Memory B cell (primary cell): Measurements from ENCODE around the gene KIAA1191.

Experiments
- ATAC-seq: fragments of 150-1000 bp; cut with Tn5 transposase; 2 replicates; pipeline ENCODE4 v1.10.0; 2021; ENCODE audit warnings: low read depth, mild to moderate bottlenecking, moderate library complexity
- DNase-seq, 2 donors: peaks; one replicate each; pipeline ENCODE4 v3.0.0; 2022; ENCODE audit warnings: low spot score in 2 of 2
- H3K27ac Mint-ChIP-seq: one replicate; pipeline ENCODE4 v1.8.0; 2022; ENCODE audit warnings: mild to moderate bottlenecking, moderate library complexity, mixed read lengths
- H3K27me3 Mint-ChIP-seq: one replicate; pipeline ENCODE4 v1.8.0; 2022; ENCODE audit warnings: mixed read lengths
- H3K36me3 Mint-ChIP-seq: one replicate; pipeline ENCODE4 v1.8.0; 2022; ENCODE audit warnings: mild to moderate bottlenecking, mixed read lengths
- H3K4me1 Mint-ChIP-seq: one replicate; pipeline ENCODE4 v1.8.0; 2022; ENCODE audit warnings: mixed read lengths
- H3K4me3 Mint-ChIP-seq: one replicate; pipeline ENCODE4 v1.8.0; 2022; ENCODE audit warnings: mild to moderate bottlenecking, moderate library complexity, mixed read lengths
- H3K9me3 Mint-ChIP-seq: one replicate; pipeline ENCODE4 v1.8.0; 2022; ENCODE audit warnings: mixed read lengths

Gene KIAA1191

DNA sequence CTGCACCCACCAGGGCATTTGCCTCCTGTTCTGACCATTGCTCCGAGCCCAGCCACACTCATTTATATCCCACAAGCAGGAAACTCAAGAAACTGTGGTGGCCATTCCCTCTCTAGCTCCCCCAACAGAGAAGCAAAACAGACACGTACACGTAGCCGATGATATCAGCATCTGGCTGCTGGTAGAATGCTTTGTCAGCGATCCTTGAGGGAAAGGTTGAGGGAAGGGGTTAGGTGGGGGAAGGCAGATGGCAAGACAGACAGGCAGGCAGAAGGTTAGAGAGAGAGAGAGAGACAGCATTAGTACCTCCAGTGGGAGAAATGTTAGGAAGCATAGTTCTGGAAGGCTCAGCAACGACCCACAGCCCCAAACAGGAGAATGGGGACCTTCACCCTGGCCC is 34.8 kb upstream of the KIAA1191 start:
- no peak overlapping the region for H3K4me3 Mint-ChIP-seq
- ATAC-seq: no peak
- DNase-seq: no peak

DNA sequence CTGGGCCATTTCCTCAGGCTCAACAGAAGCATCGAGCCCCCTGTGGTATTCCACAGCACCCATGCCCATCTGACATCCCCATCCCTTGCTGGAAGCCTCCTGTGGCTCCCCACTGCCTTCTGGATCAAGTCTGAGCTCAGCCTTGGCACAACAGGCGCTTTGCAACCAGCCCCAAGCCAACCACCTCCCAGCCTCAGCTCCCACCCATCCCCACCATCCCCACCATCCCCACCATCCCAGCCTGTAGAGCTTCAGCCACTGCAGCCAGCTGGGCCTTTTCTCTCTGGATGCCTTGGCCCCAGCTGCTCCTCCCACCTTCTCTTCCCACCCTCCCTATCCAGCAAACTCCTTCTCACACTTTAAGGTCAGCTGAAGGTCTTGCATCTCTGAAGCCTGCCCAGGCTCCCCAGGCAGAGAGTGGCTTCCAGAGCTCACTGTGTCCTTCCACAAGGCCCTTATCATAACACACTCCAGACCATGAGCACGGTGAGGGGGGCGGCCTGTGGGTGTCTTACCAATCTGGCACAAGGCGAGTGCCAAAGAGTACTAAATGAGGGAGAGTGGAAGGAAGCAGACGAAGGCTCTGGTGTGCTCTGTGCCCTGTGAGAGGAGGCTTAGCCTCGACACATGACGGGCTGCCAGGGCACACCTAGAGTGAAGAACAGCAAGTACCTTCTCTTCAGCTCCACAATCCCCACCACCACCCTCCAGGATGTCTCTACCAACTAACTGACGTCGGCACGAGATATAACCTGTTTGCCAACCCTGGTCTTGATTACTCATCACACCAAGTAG is 33.5 kb upstream of the KIAA1191 start:
- Mint-ChIP-seq H3K9me3 (no peaks in the 10 kb centered on the region), H3K4me1 (peaks cover 3% of the 10 kb centered on the region), H3K27me3 (no peaks in the 10 kb centered on the region), H3K4me3 (no peak overlapping the region), H3K27ac (no peak overlapping the region), H3K36me3 (peaks cover 17% of the 10 kb centered on the region)
- ATAC-seq: no peak
- DNase-seq: no peak

More for the DNA sequence above, 34.8 kb upstream of the KIAA1191 start:
- Mint-ChIP-seq H3K27ac (peak overlapping the region; percentile 19), H3K27me3 (no peaks in the 10 kb centered on the region), H3K9me3 (no peaks in the 10 kb centered on the region), H3K4me1 (peaks cover 3% of the 10 kb centered on the region), H3K36me3 (peaks cover 19% of the 10 kb centered on the region)

DNA sequence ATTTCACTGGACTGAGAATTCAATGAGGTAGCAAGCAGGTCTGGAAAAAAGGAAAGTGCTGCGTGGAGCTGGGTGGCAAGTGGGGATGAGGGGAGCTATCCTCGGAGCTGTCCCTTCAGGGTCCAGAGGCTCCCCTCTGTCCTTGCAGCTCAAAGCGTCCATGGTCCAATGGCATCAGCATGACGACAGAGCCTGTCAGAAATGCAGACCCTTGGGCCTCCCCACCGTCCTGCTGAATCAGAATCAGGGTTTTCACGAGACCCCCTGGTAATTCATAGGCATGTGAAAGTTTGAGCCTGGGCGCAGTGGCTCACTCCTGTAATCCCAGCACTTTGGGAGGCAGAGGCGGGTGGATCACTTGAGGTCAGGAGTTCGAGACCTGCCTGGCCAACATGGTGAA is 32.5 kb upstream of the KIAA1191 start:
- Mint-ChIP-seq H3K36me3 (peaks cover 17% of the 10 kb centered on the region), H3K27me3 (no peaks in the 10 kb centered on the region), H3K27ac (no peak overlapping the region), H3K9me3 (no peaks in the 10 kb centered on the region), H3K4me1 (peaks cover 3% of the 10 kb centered on the region), H3K4me3 (no peak overlapping the region)
- DNase-seq: no peak
- no peak for ATAC-seq

DNA sequence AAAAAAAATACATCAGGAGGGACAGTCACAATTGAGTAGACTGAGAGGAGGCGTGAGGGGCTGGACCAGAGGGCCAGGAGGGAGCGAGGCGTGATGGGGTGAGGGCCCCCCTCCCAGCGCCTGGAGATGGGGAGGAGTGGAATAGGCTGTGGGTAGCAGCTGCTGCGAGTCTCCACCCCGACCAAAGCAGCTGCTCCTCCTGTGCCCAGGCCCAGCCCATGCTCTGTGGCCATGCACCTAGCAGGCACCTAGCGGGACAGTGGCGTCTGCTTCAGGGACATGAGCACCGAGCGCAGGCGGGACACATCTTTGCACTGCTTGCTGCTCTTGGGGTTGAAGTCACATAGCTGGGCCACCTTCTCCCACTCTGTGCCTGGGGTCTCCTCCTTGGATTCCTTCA is 31.0 kb upstream of the KIAA1191 start:
- ATAC-seq (no peak), DNase-seq (no peak)
- Mint-ChIP-seq H3K27ac (no peak overlapping the region), H3K36me3 (peaks cover 15% of the 10 kb centered on the region), H3K4me3 (no peak overlapping the region), H3K9me3 (no peaks in the 10 kb centered on the region), H3K27me3 (no peaks in the 10 kb centered on the region), H3K4me1 (peaks cover 8% of the 10 kb centered on the region)

DNA sequence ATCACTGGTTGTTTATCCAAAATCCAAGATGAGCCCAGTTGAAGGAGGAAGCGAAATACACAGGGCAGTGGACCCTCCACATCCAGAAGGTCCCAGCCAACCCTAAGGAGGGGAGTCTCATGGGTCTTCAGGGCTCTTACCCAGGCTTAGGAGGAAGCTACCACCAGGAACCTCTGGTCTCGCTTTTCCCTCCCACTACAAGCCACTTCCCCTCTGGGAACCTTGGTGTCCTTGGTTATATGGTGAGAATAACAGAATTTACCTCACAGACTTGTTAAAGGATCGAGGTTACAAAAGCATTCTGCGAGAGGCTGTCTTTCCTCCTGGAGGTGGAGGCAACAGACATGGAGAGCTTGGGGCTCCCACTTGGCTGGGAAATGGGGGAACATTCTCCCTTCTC is 30.4 kb upstream of the KIAA1191 start:
- DNase-seq: no peak
- peaks cover 14% of the 10 kb centered on the region for H3K36me3 Mint-ChIP-seq
- H3K9me3 Mint-ChIP-seq: no peaks in the 10 kb centered on the region
- no peak overlapping the region for H3K4me3 Mint-ChIP-seq
- no peaks in the 10 kb centered on the region for H3K27me3 Mint-ChIP-seq
- ATAC-seq: no peak
- H3K4me1 Mint-ChIP-seq: peaks cover 10% of the 10 kb centered on the region
- no peak overlapping the region for H3K27ac Mint-ChIP-seq

DNA sequence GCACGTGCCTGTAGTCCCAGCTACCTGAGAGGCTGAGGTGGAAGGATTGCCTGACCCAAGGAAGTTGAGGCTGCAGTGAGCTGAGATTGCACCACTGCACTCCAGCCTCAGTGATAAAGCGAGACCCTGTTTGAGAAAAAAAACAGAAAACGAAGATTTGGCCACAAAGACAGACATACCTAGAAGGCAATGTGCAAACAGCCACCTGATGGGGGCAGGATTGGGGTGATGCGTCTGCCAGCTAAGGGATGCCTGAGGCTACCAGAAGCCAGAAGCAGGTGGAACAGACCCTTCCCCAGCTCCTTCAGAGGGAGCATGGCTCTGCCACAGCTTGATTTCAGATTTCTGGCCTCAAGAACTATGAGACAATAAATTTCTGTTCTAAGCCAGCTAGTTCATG is 29.9 kb upstream of the KIAA1191 start:
- Mint-ChIP-seq H3K9me3 (no peaks in the 10 kb centered on the region), H3K36me3 (peaks cover 9% of the 10 kb centered on the region), H3K27ac (no peak overlapping the region), H3K4me3 (no peak overlapping the region), H3K27me3 (no peaks in the 10 kb centered on the region), H3K4me1 (peaks cover 11% of the 10 kb centered on the region)
- no peak for DNase-seq
- no peak for ATAC-seq

DNA sequence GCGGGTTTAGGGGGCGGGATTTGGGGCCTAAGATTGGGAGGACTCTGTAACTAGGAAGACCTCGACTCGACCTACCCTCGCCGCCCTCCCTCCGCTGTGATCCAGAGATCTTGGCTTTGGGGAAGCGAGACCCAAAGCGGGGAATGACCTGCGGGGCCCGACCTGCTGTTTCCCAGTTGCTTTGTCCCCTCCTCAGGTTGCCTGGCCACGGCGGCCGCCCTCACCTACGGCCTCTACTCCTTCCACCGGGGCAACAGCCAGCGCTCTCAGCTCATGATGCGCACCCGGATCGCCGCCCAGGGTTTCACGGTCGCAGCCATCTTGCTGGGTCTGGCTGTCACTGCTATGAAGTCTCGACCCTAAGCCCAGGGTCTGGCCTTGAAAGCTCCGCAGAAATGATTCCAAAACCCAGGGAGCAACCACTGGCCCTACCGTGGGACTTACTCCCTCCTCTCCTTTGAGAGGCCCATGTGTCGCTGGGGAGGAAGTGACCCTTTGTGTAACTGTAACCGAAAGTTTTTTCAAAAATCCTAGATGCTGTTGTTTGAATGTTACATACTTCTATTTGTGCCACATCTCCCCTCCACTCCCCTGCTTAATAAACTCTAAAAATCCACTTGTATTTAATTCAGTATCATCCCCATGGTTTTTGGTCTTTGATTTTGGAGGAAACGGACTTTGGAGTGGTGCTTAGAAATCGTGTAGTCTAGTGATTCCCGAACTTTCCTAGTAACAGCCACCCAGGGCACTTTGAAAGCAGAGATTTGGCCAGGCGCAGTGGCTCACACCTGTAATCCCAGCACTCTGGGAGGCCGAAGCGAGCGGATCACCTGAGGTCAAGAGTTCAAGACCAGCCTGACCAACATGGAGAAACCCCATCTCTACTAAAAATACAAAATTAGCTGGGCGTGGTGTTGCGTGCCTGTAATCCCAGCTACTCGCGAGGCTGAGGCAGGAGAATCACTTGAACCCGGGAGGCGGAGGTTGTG is 27.9 kb upstream of the KIAA1191 start:
- Mint-ChIP-seq H3K27me3 (no peaks in the 10 kb centered on the region), H3K36me3 (peaks cover 11% of the 10 kb centered on the region), H3K9me3 (no peaks in the 10 kb centered on the region), H3K4me3 (peak overlapping the region; percentile 96), H3K27ac (peak overlapping the region; percentile 96), H3K4me1 (peaks cover 13% of the 10 kb centered on the region)
- no peak for DNase-seq
- peak; percentile 37 for ATAC-seq

DNA sequence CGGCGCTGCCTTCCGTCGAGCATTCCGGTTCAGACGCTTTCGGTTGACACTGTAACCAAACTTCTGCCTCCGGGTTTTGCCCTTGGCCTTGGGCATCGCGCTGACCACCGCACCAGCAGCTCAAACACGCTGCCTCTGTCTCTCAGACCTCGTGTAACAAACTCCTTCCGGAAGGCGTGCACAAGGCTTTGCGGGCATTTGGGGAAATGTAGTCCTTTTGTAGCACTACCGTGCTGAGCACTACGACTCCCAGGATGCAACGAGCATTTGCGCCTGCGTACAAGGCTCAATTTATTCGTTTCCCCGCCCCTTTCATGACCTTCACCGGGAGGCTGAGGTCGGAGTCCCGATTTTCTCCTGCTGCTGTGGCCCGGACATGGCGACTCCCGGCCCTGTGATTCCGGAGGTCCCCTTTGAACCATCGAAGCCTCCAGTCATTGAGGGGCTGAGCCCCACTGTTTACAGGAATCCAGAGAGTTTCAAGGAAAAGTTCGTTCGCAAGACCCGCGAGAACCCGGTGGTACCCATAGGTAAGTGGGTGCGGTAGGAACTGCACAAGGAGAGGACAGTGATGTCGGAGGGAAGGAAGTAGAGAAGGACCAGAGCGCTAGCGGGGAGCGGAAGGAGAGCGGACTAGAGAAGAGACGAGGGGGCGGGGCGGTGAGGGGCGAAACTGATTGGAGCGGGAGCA is 27.0 kb upstream of the KIAA1191 start, which contains the start of the genes HIGD2A and NOP16:
TSS of gene HIGD2A (plus strand) at position 308 of the 691 bp plus-strand sequence. CDS start at position 377, 69 bp downstream.
TSS of gene NOP16 (minus strand) at position 155 of the 691 bp plus-strand sequence. CDS start at position 96, 59 bp downstream.
- Mint-ChIP-seq H3K36me3 (peaks cover 14% of the 10 kb centered on the region), H3K4me3 (peak within 1 kb of the TSS; percentile 96), H3K27ac (peak within 1 kb of the TSS; percentile 96), H3K27me3 (no peaks in the 10 kb centered on the region), H3K4me1 (peaks cover 13% of the 10 kb centered on the region), H3K9me3 (no peaks in the 10 kb centered on the region)
- DNase-seq (peak; percentile 94 to 97), ATAC-seq (peak; percentile 83)

DNA sequence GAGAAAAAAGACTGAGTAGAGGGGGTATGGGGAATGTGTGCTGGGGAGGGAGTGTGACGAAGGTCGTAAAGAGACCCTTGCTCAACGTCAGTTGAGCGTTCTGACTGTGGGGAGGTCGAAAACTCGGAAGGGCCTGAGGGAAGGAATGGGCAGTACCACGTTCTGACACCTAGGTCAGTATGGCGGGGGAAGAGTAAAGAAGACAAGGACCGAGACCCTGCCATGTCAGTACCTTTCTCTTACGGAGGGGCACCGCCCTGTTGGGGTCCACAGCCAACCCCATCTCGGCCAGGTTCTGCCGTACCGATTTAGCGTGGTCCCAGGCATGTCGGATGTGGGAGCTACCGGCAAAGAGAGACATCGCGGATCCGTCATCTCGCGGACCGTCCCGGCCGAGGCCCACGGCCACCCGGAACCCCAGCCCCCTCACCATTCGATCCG is 26.5 kb upstream of the KIAA1191 start:
- DNase-seq: no peak
- Mint-ChIP-seq H3K27me3 (no peaks in the 10 kb centered on the region), H3K36me3 (peaks cover 13% of the 10 kb centered on the region), H3K4me3 (peak overlapping the region; percentile 96), H3K4me1 (peaks cover 13% of the 10 kb centered on the region), H3K9me3 (no peaks in the 10 kb centered on the region), H3K27ac (peak overlapping the region; percentile 96)
- no peak for ATAC-seq

DNA sequence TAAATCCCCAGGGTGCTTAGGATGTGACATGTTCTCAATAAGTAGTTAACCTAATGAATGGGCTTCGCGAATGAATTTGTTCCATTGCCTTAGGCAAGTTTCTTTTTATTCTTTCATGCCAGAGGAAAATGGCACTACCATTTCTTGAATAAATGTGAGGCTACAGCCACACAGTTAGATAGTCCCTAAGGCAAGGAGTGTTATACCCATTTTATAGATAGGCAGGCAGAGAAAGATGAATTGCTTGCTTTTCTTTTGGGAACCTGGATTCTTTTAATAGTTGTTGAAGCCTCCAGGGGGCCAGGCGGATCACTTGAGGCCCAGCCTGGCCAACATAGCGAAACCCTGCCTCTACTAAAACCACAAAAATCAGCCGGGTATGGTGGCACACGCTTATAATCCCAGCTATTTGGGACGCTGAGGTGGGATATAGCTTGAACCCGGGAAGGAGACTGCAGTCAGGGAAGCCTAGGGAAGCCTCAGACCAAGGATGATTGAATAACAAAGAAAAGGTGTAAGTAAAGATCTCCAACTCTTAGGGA is 25.9 kb upstream of the KIAA1191 start:
- Mint-ChIP-seq H3K9me3 (no peaks in the 10 kb centered on the region), H3K36me3 (peaks cover 14% of the 10 kb centered on the region), H3K27me3 (no peaks in the 10 kb centered on the region), H3K27ac (peak overlapping the region; percentile 96), H3K4me1 (peaks cover 13% of the 10 kb centered on the region), H3K4me3 (peak overlapping the region; percentile 96)
- no peak for ATAC-seq
- DNase-seq: no peak

DNA sequence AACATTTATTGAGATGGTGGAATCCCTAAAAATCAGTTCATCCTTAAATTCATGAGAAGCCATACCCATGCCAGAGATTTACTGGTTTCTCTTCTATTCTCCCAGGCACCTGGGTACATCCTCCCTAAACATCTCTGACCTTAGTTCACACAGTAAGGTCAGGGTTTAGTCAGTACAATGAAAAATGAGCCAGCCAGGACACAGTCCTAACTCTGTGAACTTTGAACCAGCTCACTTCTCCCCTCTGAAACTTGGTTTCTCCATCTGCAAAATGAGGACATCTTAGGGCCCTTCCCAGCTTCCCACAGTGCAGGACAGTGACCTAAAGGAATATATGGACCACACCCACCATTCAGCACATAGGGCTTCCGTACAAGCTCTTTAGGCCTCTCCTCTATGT is 24.9 kb upstream of the KIAA1191 start:
- peaks cover 10% of the 10 kb centered on the region for H3K36me3 Mint-ChIP-seq
- no peaks in the 10 kb centered on the region for H3K9me3 Mint-ChIP-seq
- peak overlapping the region; percentile 6 for H3K4me3 Mint-ChIP-seq
- H3K27me3 Mint-ChIP-seq: no peaks in the 10 kb centered on the region
- ATAC-seq (no peak), DNase-seq (no peak)
- H3K27ac Mint-ChIP-seq: peak overlapping the region; percentile 13
- H3K4me1 Mint-ChIP-seq: peaks cover 13% of the 10 kb centered on the region

DNA sequence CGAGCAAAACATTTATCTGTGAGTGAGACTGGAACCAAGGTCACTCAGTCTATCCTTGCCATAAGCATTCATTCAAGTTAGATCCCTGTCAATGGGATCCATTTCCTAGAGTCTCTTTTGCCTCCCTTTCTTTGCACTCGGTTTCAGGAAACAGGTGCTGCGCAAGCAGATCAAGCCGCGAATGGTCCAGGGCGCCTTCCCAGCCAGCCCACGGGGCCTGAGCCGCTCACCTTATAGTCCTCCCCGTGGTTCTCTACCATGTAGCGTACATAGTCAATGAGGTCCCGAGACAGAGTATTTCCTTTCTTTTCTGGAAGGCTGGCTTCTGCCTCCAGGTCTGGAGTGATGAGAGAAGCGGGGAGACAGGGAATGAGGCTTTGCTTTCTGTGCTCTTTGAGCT is 23.4 kb upstream of the KIAA1191 start:
- H3K27me3 Mint-ChIP-seq: no peaks in the 10 kb centered on the region
- H3K4me3 Mint-ChIP-seq: no peak overlapping the region
- peaks cover 13% of the 10 kb centered on the region for H3K4me1 Mint-ChIP-seq
- peaks cover 10% of the 10 kb centered on the region for H3K36me3 Mint-ChIP-seq
- DNase-seq (no peak), ATAC-seq (no peak)
- H3K27ac Mint-ChIP-seq: no peak overlapping the region
- no peaks in the 10 kb centered on the region for H3K9me3 Mint-ChIP-seq

DNA sequence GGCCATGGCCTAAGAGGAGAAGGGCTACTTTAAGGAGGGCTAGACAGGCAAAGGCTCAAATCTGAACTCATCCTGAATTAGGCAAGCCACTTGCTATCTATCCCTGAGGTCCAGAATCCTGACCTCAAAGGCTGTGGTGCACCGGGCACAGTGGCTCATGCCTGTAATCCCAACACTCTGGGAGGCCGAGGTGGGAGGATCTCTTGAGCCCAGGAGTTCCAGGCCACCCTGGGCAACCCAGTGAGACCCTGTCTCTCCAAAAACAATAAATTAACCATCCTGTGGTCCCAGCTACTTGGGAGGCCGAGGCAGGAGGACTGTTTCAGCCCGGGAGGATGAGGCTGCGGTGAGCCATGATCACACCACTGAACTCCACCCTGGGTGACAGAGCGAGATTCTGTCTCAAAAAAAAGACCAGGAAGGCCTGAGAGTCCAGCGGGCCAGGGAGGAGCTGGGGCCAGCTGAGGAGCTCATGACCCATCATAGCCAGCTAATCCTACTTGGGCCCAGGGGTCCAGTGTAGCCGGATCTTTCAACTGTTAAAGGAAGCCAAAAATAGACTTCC is 22.9 kb upstream of the KIAA1191 start:
- H3K4me3 Mint-ChIP-seq: no peak overlapping the region
- ATAC-seq (no peak), DNase-seq (no peak)
- peaks cover 10% of the 10 kb centered on the region for H3K36me3 Mint-ChIP-seq
- H3K9me3 Mint-ChIP-seq: no peaks in the 10 kb centered on the region
- H3K4me1 Mint-ChIP-seq: peaks cover 17% of the 10 kb centered on the region
- H3K27ac Mint-ChIP-seq: no peak overlapping the region
- no peaks in the 10 kb centered on the region for H3K27me3 Mint-ChIP-seq
